Activated T-cell treated with anti-CD3 and anti-CD28 coated beads for 24 hours (primary cell): ENCODE data around the gene RETREG1.
"Not testable (repeated sequence)": the region's sequence is repeated elsewhere in the genome, so short reads cannot be mapped to it uniquely, and the experiment has no call there.

Experiments used
- DNase-seq: peaks from one replicate; pipeline ENCODE4 v3.0.0-alpha.2; 2020; ENCODE audit warnings: low read depth

The RETREG1 gene

GRCh38 chr5:16616536-16617273 is at the start of gene RETREG1:
RETREG1 (minus strand) TSS chr5:16616997; CDS start chr5:16616971, 26 bp downstream.
- DNase-seq: peak; percentile 74

GRCh38 chr5:16666130-16666882 is 49.5 kb upstream of the RETREG1 start:
- no peak for DNase-seq

- no peak for DNase-seq
Measured at GRCh38 chr5:16665601-16666000, 48.8 kb upstream of the RETREG1 start.

- DNase-seq: no peak
Measured at GRCh38 chr5:16664368-16664767, 47.6 kb upstream of the RETREG1 start.

- DNase-seq: no peak
Measured at GRCh38 chr5:16663840-16664239, 47.0 kb upstream of the RETREG1 start.

- no peak for DNase-seq
Measured at GRCh38 chr5:16661713-16662112, 44.9 kb upstream of the RETREG1 start.

- DNase-seq: no peak
Measured at GRCh38 chr5:16660982-16661381, 44.2 kb upstream of the RETREG1 start.

GRCh38 chr5:16659536-16659935 is 42.7 kb upstream of the RETREG1 start:
- no peak for DNase-seq

- no peak for DNase-seq
Measured at GRCh38 chr5:16656561-16657191, 39.9 kb upstream of the RETREG1 start.

GRCh38 chr5:16654647-16655334 is 38.0 kb upstream of the RETREG1 start:
- DNase-seq: no peak

- not testable (repeated sequence) for DNase-seq
Measured at GRCh38 chr5:16648739-16649138, 31.9 kb upstream of the RETREG1 start.

GRCh38 chr5:16644301-16644889 is 27.6 kb upstream of the RETREG1 start:
- no peak for DNase-seq

GRCh38 chr5:16642867-16643266 is 26.1 kb upstream of the RETREG1 start:
- no peak for DNase-seq

GRCh38 chr5:16639206-16639605 is 22.4 kb upstream of the RETREG1 start:
- no peak for DNase-seq

- DNase-seq: no peak
Measured at GRCh38 chr5:16628376-16628775, 11.6 kb upstream of the RETREG1 start.

- no peak for DNase-seq
Measured at GRCh38 chr5:16626696-16627264, 10.0 kb upstream of the RETREG1 start.

GRCh38 chr5:16625096-16625495 is 8.3 kb upstream of the RETREG1 start:
- DNase-seq: no peak

GRCh38 chr5:16619136-16619535 is 2.3 kb upstream of the RETREG1 start:
- DNase-seq: no peak

GRCh38 chr5:16618138-16618897 is 1.5 kb upstream of the RETREG1 start:
- no peak for DNase-seq

- no peak for DNase-seq
Measured at GRCh38 chr5:16617274-16617968, 624 bp upstream of the RETREG1 start.
